Measurements from ENCODE around the gene LRRC4C.

DNA sequence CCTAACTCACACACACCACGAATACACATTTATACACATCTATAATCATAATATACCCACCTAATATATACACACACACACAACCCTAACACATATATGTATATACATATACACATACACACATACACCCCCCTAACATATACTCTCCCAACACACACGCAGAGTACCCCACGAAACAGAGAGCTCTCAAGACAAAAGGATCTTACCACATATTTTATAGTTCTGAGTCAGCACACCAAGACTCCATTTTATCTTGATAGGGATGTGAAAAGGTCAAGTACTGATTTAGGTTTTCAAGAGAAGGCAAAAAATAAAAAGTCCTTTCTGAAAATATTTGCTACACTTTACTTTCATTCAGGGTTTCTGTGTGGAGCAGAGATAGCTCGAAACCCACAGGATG lies 1207.2 kb downstream of the LRRC4C start:
- TF ChIP-seq TAF1 (IDR thresholded peaks at IDR 0.05; ENCODE audit: borderline replicate concordance, low read depth, low read length), result no peak
- TF ChIP-seq POLR2AphosphoS5 (IDR thresholded peaks at IDR 0.05; ENCODE audit: low read depth, low read length), result no peak

Data from GM12892 (cell line).